ENCODE measurements around the gene RBMS1. TPM values are rescaled to one million over a fixed set of nuclear protein-coding genes. Genes with fewer than 3 reads are reported as not detected.
"Not testable (repeated sequence)": the region's sequence is repeated elsewhere in the genome, so short reads cannot be mapped to it uniquely, and the experiment has no call there.

The RBMS1 gene
- total RNA-seq, 1 donor from 2014 or later, result 136 TPM

DNA sequence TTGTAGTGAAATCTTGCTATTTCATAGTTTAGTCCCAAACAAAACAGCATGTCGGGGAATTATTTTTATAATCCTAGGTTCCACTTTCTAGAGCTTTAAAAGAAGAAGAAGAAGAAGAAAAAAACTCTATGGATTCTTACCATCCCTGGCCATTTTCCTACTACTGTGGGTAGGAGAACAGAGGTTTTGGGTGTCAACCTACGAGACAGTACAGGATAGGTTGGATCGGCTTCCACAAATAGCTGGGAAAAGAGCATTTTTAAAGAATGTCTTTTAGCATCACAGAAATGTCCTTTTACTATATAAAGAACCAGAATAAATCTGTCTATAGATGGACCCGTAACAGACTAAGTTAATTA lies 65.2 kb downstream of the RBMS1 start:
- Mint-ChIP-seq H3K4me3 (ENCODE audit: unreplicated experiment) (no peak overlapping the region), H3K4me1 (ENCODE audit: unreplicated experiment) (peaks cover 24% of the 10 kb centered on the region), H3K27ac (ENCODE audit: unreplicated experiment) (peak overlapping the region; percentile 71), H3K9me3 (ENCODE audit: unreplicated experiment) (no peaks in the 10 kb centered on the region), H3K27me3 (ENCODE audit: unreplicated experiment) (peaks cover 3% of the 10 kb centered on the region), H3K36me3 (ENCODE audit: low read depth, unreplicated experiment) (peaks cover 19% of the 10 kb centered on the region)
- TF ChIP-seq, protein P1, sequence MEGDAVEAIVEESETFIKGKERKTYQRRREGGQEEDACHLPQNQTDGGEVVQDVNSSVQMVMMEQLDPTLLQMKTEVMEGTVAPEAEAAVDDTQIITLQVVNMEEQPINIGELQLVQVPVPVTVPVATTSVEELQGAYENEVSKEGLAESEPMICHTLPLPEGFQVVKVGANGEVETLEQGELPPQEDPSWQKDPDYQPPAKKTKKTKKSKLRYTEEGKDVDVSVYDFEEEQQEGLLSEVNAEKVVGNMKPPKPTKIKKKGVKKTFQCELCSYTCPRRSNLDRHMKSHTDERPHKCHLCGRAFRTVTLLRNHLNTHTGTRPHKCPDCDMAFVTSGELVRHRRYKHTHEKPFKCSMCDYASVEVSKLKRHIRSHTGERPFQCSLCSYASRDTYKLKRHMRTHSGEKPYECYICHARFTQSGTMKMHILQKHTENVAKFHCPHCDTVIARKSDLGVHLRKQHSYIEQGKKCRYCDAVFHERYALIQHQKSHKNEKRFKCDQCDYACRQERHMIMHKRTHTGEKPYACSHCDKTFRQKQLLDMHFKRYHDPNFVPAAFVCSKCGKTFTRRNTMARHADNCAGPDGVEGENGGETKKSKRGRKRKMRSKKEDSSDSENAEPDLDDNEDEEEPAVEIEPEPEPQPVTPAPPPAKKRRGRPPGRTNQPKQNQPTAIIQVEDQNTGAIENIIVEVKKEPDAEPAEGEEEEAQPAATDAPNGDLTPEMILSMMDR (IDR thresholded peaks at IDR 0.05; ENCODE audit: unreplicated experiment), result no peak
- DNase-seq (ENCODE audit: low spot score), result no peak

DNA sequence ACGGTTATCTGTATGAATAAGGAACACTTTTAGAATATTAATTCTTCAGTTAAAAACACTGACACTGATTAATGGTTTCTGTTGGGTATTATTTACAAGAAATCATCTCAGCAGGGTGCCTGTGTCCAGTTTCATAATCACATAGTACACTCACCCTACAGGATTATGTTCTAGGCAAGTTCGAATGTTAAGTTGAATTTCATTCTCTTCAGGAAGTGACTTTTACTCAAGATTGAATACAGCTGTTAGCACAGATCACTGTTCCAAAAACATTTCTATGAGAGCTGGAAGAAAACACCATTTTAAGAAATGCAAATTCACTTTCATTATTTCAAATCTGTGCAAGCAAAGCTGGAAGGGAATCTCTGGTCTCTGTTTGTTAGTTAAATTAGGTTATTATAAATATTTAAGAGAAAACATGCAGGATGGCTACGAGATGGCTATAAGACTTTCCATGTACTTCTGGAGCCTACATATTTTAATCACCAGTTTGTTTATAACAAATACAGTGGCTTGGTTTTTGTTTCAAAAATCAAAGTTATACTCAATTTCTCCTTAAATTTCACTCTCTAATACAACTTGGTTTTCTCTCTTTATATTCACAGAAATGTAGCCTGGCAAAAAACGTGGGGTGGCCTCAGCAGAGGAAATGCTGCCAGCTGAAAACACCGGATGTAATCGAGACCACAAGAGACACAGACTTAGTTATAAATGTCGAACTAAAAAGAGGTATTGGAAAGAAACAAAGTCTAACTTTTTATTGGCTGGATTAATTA lies 65.8 kb downstream of the RBMS1 start:
- DNase-seq (ENCODE audit: low spot score), result no peak
- H3K36me3 Mint-ChIP-seq (ENCODE audit: low read depth, unreplicated experiment), result peaks cover 19% of the 10 kb centered on the region

DNA sequence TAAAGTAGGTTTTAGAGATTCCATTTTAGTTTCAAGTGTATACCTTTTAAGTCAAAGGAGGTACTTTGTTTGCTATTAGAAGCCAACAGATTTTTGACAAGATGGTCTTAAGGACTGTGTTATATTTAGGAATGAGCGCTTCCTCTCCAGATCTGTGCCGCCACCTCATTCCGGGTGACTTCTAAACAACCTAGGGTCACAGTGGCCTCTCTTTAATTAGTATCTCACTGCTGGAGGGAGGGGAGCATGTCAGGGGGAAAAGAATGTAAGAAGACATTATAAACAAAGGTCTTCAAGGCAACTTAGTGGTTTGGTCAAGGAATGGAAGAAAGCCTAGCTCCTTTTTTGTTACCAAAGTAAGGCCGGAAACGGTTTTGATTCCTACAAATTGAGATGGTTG lies 67.0 kb downstream of the RBMS1 start:
- peaks cover 27% of the 10 kb centered on the region for H3K36me3 Mint-ChIP-seq (ENCODE audit: low read depth, unreplicated experiment)
- H3K27ac Mint-ChIP-seq (ENCODE audit: unreplicated experiment), result peak overlapping the region; percentile 77
- peaks cover 4% of the 10 kb centered on the region for H3K27me3 Mint-ChIP-seq (ENCODE audit: unreplicated experiment)
- no peak for DNase-seq (ENCODE audit: low spot score)
- no peaks in the 10 kb centered on the region for H3K9me3 Mint-ChIP-seq (ENCODE audit: unreplicated experiment)
- TF ChIP-seq, protein P1 (IDR thresholded peaks at IDR 0.05; ENCODE audit: unreplicated experiment), result no peak
- H3K4me1 Mint-ChIP-seq (ENCODE audit: unreplicated experiment), result peaks cover 18% of the 10 kb centered on the region
- no peak overlapping the region for H3K4me3 Mint-ChIP-seq (ENCODE audit: unreplicated experiment)

More for the DNA sequence above, 65.8 kb downstream of the RBMS1 start:
- no peaks in the 10 kb centered on the region for H3K9me3 Mint-ChIP-seq (ENCODE audit: unreplicated experiment)
- peaks cover 24% of the 10 kb centered on the region for H3K4me1 Mint-ChIP-seq (ENCODE audit: unreplicated experiment)
- peaks cover 3% of the 10 kb centered on the region for H3K27me3 Mint-ChIP-seq (ENCODE audit: unreplicated experiment)
- H3K27ac Mint-ChIP-seq (ENCODE audit: unreplicated experiment), result peak overlapping the region; percentile 71
- H3K4me3 Mint-ChIP-seq (ENCODE audit: unreplicated experiment), result no peak overlapping the region
- TF ChIP-seq, protein P1 (IDR thresholded peaks at IDR 0.05; ENCODE audit: unreplicated experiment), result no peak

DNA sequence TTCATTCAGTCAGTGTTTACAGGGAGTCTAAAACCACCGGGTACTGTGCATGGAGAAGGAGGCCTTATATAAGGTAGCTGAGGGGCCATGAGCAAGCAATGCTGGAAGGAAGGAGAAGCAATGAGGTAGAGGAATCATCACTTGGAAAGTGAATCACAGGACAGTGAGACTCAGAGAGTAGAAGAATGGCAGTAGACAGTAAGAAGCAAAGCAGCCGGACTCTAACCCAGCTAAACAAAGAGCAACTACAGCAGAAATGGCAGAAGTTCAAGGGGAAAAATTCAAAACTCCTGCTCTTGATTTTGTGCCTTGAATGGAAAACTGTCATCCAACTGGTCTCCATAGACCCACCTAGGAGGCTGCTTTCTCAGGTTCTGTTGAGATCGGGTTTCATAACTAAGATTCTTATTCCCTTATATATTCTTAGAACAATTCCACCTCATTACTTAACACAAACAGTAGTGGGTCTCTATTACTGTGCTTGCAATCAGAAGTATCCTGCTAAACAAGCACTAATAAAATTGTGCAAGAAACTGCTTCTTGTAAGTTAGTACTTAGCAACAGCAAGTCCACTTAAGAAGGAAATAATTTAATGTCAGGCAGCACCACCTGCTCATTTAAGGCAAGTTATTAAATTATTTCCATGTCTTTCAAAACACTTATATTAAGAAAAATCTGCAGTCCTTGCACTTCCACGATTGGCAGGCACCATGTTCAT lies 68.0 kb downstream of the RBMS1 start:
- Mint-ChIP-seq H3K9me3 (ENCODE audit: unreplicated experiment) (no peaks in the 10 kb centered on the region), H3K4me1 (ENCODE audit: unreplicated experiment) (peaks cover 13% of the 10 kb centered on the region), H3K4me3 (ENCODE audit: unreplicated experiment) (no peak overlapping the region), H3K36me3 (ENCODE audit: low read depth, unreplicated experiment) (peaks cover 24% of the 10 kb centered on the region), H3K27me3 (ENCODE audit: unreplicated experiment) (peaks cover 4% of the 10 kb centered on the region), H3K27ac (ENCODE audit: unreplicated experiment) (peak overlapping the region; percentile 72)
- TF ChIP-seq, protein P1 (IDR thresholded peaks at IDR 0.05; ENCODE audit: unreplicated experiment), result no peak
- no peak for DNase-seq (ENCODE audit: low spot score)

DNA sequence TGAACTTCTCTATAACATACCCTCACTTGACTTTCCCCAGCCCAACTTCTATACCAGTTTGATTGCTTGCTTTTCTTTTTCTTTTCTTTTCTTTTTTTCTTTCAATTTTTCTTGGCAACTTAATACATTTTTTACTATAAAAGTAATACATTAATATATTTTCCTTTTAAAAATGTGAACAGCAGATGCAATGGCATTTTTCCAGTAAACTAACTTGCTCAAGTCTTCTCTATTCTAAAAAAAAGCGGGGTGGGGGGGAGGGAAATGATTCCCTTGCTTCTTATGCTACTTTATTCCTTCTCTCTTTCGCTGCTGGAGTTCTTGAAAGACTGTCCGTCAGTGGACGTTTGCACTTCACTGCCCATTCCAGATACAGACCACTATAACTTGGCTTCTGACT lies 70.5 kb downstream of the RBMS1 start:
- Mint-ChIP-seq H3K36me3 (ENCODE audit: low read depth, unreplicated experiment) (peaks cover 14% of the 10 kb centered on the region), H3K27ac (ENCODE audit: unreplicated experiment) (no peak overlapping the region), H3K4me1 (ENCODE audit: unreplicated experiment) (peaks cover 23% of the 10 kb centered on the region), H3K9me3 (ENCODE audit: unreplicated experiment) (no peaks in the 10 kb centered on the region), H3K27me3 (ENCODE audit: unreplicated experiment) (peaks cover 4% of the 10 kb centered on the region), H3K4me3 (ENCODE audit: unreplicated experiment) (no peak overlapping the region)
- TF ChIP-seq, protein P1 (IDR thresholded peaks at IDR 0.05; ENCODE audit: unreplicated experiment), result no peak
- DNase-seq (ENCODE audit: low spot score), result no peak

DNA sequence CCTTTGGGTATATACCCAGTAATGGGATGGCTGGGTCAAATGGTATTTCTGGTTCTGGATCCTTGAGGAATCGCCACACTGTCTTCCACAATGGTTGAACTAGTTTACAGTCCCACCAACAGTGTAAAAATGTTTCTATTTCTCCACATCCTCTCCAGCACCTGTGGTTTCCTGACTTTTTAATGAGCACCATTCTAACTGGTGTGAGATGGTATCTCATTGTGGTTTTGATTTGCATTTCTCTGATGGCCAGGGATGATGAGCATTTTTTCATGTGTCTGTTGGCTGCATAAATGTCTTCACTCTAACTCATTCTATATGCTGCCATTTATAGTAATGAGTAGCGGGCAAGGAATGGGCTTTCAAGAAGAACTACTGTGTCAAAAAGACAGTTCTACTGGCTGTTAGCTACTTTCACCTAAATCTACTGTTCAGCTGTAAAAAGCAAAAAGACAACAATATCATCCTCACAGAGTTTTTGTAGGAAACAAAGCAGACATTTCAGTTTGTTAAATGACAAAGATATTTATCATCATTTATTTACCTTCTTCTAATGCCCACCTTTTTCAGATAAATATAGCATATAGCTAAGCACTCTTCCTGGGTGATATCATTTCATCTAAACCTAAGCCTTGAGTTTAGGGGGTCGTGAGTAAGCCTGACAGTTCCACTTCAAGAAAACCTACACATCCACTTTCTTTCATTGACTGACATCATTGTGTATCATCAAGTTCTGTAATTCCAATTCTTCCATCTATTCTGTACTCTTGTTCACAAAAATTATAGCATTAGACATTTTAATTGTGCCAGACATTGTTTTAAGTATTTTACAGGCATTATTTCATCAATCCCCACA lies 71.7 kb downstream of the RBMS1 start:
- not testable (repeated sequence) for H3K9me3 Mint-ChIP-seq (ENCODE audit: unreplicated experiment); H3K27ac Mint-ChIP-seq (ENCODE audit: unreplicated experiment); H3K27me3 Mint-ChIP-seq (ENCODE audit: unreplicated experiment); H3K4me3 Mint-ChIP-seq (ENCODE audit: unreplicated experiment); DNase-seq (ENCODE audit: low spot score)
- Mint-ChIP-seq H3K36me3 (ENCODE audit: low read depth, unreplicated experiment) (peaks cover 13% of the 10 kb centered on the region), H3K4me1 (ENCODE audit: unreplicated experiment) (peaks cover 22% of the 10 kb centered on the region)
